Thoracic aorta (tissue), 2 donors: ENCODE data around the gene APOM. TPM values are rescaled to one million over a fixed set of nuclear protein-coding genes. Genes with fewer than 3 reads are reported as not detected.

Experiments used
- ATAC-seq: fragments of 150-250 bp; one replicate; pipeline ENCODE4 v1.8.0; 2017; ENCODE audit warnings: low read depth; ENCODE audit not compliant: insufficient number of reproducible peaks, low FRiP score
- DNase-seq: peaks from one replicate; pipeline ENCODE4 v3.0.0-alpha.2; 2020; ENCODE audit warnings: low spot score
- H3K27ac ChIP-seq, 2 donors: fragments of 200-600 bp; sonication (generic); 1 replicate in 1 of 2; 2 replicates in 1 of 2; pipeline ENCODE4 v1.5.1; 2016; ENCODE audit warnings: mild to moderate bottlenecking in 2 of 2, moderate library complexity in 2 of 2
- H3K27me3 ChIP-seq: fragments of 200-600 bp; sonication (generic); replicated peaks from 2 replicates; pipeline ENCODE4 v1.6.0; 2016; ENCODE audit warnings: mild to moderate bottlenecking; ENCODE audit not compliant: insufficient read depth
- H3K36me3 ChIP-seq: fragments of 200-600 bp; sonication (generic); one replicate; pipeline ENCODE4 v1.5.1; 2016
- H3K4me1 ChIP-seq, 2 donors: fragments of 200-600 bp; sonication (generic); 1 replicate in 1 of 2; 2 replicates in 1 of 2; pipeline versions ENCODE4 v1.5.1 to v1.6.0; 2016; ENCODE audit warnings: low read depth in 2 of 2, mild to moderate bottlenecking in 1 of 2; ENCODE audit not compliant: control insufficient read depth in 1 of 2
- H3K4me3 ChIP-seq: fragments of 200-600 bp; sonication (generic); 2 replicates; pipeline ENCODE4 v1.5.1; 2016; ENCODE audit warnings: mild to moderate bottlenecking
- H3K9me3 ChIP-seq: fragments of 200-600 bp; sonication (generic); 2 replicates; pipeline ENCODE4 v1.5.1; 2016
- total RNA-seq, 2 donors: library from RNA; depleted of rRNA; stranded (reverse); fragments of >200 nt; gene quantifications; one replicate each; pipeline versions ENCODE4 v1.1.0 to v1.2.3, GENCODE V29; 2016
- TF ChIP-seq, protein P1 (sequence below): fragments of 200-600 bp; sonication (generic); IDR thresholded peaks from one replicate; pipeline ENCODE4 v1.5.1; 2019; ENCODE audit warnings: antibody characterized with exemption

APOM gene
- total RNA-seq, 2 donors from 2014 or later = 2.2 TPM; not detected in 1

DNA sequence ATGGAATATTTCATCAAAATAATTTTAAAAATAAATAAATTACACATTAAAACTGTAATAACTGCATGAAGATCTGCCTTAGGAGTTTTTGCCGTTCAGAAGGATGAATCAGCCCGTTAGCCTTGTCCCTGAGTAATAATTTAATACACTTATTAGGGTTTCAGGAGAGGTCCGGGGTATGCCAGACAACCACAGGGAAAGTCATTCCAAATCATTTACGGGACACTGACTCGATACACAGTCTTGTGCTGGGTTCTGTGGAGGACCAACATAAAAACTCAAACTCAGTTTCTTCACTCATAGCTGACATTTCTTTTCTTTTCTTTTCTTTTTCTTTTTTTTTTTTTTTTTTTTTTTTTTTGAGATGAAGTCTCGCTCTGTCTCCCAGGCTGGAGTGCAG lies 50.2 kb downstream of the APOM start:
- TF ChIP-seq, protein P1, sequence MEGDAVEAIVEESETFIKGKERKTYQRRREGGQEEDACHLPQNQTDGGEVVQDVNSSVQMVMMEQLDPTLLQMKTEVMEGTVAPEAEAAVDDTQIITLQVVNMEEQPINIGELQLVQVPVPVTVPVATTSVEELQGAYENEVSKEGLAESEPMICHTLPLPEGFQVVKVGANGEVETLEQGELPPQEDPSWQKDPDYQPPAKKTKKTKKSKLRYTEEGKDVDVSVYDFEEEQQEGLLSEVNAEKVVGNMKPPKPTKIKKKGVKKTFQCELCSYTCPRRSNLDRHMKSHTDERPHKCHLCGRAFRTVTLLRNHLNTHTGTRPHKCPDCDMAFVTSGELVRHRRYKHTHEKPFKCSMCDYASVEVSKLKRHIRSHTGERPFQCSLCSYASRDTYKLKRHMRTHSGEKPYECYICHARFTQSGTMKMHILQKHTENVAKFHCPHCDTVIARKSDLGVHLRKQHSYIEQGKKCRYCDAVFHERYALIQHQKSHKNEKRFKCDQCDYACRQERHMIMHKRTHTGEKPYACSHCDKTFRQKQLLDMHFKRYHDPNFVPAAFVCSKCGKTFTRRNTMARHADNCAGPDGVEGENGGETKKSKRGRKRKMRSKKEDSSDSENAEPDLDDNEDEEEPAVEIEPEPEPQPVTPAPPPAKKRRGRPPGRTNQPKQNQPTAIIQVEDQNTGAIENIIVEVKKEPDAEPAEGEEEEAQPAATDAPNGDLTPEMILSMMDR = no peak
- Histone ChIP-seq H3K4me1 (peaks cover 13 to 19% of the 10 kb centered on the region in 2 donors), H3K9me3 (no peaks in the 10 kb centered on the region), H3K4me3 (no peak overlapping the region), H3K27me3 (no peaks in the 10 kb centered on the region), H3K36me3 (no peaks in the 10 kb centered on the region), H3K27ac (no peak overlapping the region)
- ATAC-seq = no peak
- DNase-seq = no peak

DNA sequence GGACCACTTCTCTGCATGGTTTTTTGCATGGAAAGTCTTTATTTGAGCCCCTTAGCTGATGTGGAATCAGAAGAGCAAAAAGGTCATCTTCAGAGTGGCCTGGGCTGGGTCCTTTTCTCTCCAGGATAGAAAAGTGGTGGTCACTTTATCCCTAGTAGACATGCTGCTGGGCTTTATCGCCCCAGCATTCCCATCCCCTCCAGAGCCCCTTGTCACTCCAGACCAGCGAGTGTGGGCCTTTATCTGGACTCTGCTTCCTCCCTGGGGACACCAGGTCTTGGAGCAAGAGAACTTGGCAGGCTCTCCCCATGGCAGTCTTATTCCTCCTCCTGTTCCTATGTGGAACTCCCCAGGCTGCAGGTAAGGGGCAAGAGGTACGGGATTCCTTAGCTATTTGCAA lies 50.9 kb downstream of the APOM start, which contains the start of gene LY6G6F:
Gene LY6G6F (plus strand): TSS at position 268 of the 400 bp plus-strand sequence. CDS start 41 bp downstream, at position 309.
- Histone ChIP-seq H3K36me3 (no peaks in the 10 kb centered on the region), H3K4me3 (no peak within 1 kb of the TSS), H3K27me3 (no peaks in the 10 kb centered on the region), H3K9me3 (no peaks in the 10 kb centered on the region), H3K4me1 (peaks cover 10 to 13% of the 10 kb centered on the region in 2 donors), H3K27ac (no peak within 1 kb of the TSS)
- TF ChIP-seq, protein P1 = no peak
- ATAC-seq (no peak), DNase-seq (no peak)

- Histone ChIP-seq H3K9me3 (no peaks in the 10 kb centered on the region), H3K27ac (no peak overlapping the region), H3K4me3 (no peak overlapping the region), H3K27me3 (no peaks in the 10 kb centered on the region), H3K36me3 (no peaks in the 10 kb centered on the region), H3K4me1 (peaks cover 3 to 6% of the 10 kb centered on the region in 2 donors)
- no peak for DNase-seq
- TF ChIP-seq, protein P1 = no peak
- ATAC-seq = no peak
These were observed 52.0 kb downstream of the APOM start for GRCh38 chr6:31707701-31708100.

Other genes with a start within 250 kb of the APOM start
- gene MICB, start 157.7 kb upstream of the APOM start, total RNA-seq = 1 to 10 TPM; 4.1 to 6.6 TPM
- gene MCCD1, start 126.9 kb upstream of the APOM start, total RNA-seq = not detected
- 100 to 1,000 TPM; 198 to 217 TPM for gene DDX39B, start 113.9 kb upstream of the APOM start, total RNA-seq
- gene ATP6V1G2, start 109.3 kb upstream of the APOM start, total RNA-seq = under 1 TPM; 0.78 to 0.95 TPM
- 10 to 100 TPM; 23.8 to 24.2 TPM for gene NFKBIL1, start 108.3 kb upstream of the APOM start, total RNA-seq
- not detected for gene LTA, start 83.6 kb upstream of the APOM start, total RNA-seq
- gene TNF, start 80.3 kb upstream of the APOM start, total RNA-seq = 1 to 10 TPM in 1 of 2 donors, under 1 TPM in 1; 0.71 to 3.2 TPM
- gene LTB, start 73.5 kb upstream of the APOM start, total RNA-seq = not detected
- 10 to 100 TPM in 1 of 2 donors, 1 to 10 TPM in 1; 4.9 to 37.9 TPM for gene LST1, start 69.6 kb upstream of the APOM start, total RNA-seq
- not detected for gene NCR3, start 62.9 kb upstream of the APOM start, total RNA-seq
- 10 to 100 TPM; 21.5 to 39.6 TPM for gene AIF1, start 40.7 kb upstream of the APOM start, total RNA-seq
- gene PRRC2A, start 35.2 kb upstream of the APOM start, total RNA-seq = 100 to 1,000 TPM in 1 of 2 donors, 10 to 100 TPM in 1; 94.2 to 130 TPM
- gene BAG6, start 3.2 kb upstream of the APOM start, total RNA-seq = 100 to 1,000 TPM; 154 to 182 TPM
- gene C6orf47, start 4.9 kb downstream of the APOM start, total RNA-seq = 10 to 100 TPM; 23.7 to 40.1 TPM
- gene GPANK1, start 9.1 kb downstream of the APOM start, total RNA-seq = 10 to 100 TPM; 15.0 to 19.2 TPM
- gene CSNK2B, start 10.2 kb downstream of the APOM start, total RNA-seq = 100 to 1,000 TPM; 175 to 202 TPM
- gene LY6G5B, start 14.1 kb downstream of the APOM start, total RNA-seq = 10 to 100 TPM in 1 of 2 donors, 1 to 10 TPM in 1; 9.6 to 24.3 TPM
- gene LY6G5C, start 25.2 kb downstream of the APOM start, total RNA-seq = not detected
- gene ABHD16A, start 47.4 kb downstream of the APOM start, total RNA-seq = 10 to 100 TPM; 49.3 to 52.8 TPM
- gene LY6G6F, start 51.0 kb downstream of the APOM start, total RNA-seq = not detected
- not detected for gene LY6G6D, start 59.5 kb downstream of the APOM start, total RNA-seq
- gene LY6G6C, start 65.9 kb downstream of the APOM start, total RNA-seq = not detected
- not detected for gene MPIG6B, start 67.5 kb downstream of the APOM start, total RNA-seq
- 100 to 1,000 TPM; 136 TPM for gene DDAH2, start 73.4 kb downstream of the APOM start, total RNA-seq
- 100 to 1,000 TPM; 222 to 251 TPM for gene CLIC1, start 80.6 kb downstream of the APOM start, total RNA-seq
- 10 to 100 TPM in 1 of 2 donors, 1 to 10 TPM in 1; 5.7 to 10.5 TPM for gene MSH5, start 84.1 kb downstream of the APOM start, total RNA-seq
- gene SAPCD1, start 106.8 kb downstream of the APOM start, total RNA-seq = 10 to 100 TPM in 1 of 2 donors, not detected in 1; 13.3 TPM
- gene VWA7, start 121.4 kb downstream of the APOM start, total RNA-seq = under 1 TPM; 0.68 to 0.78 TPM
- gene VARS1, start 139.9 kb downstream of the APOM start, total RNA-seq = 10 to 100 TPM; 24.8 to 46.8 TPM
- gene LSM2, start 151.1 kb downstream of the APOM start, total RNA-seq = 10 to 100 TPM; 21.2 to 40.1 TPM
- gene HSPA1L, start 159.4 kb downstream of the APOM start, total RNA-seq = 1 to 10 TPM; 1.1 to 1.2 TPM
- 100 to 1,000 TPM; 240 to 354 TPM for gene HSPA1A, start 159.6 kb downstream of the APOM start, total RNA-seq
- gene HSPA1B, start 171.8 kb downstream of the APOM start, total RNA-seq = 100 to 1,000 TPM; 178 to 262 TPM
- 10 to 100 TPM; 26.0 to 35.2 TPM for gene NEU1, start 206.9 kb downstream of the APOM start, total RNA-seq
- gene SLC44A4, start 223.1 kb downstream of the APOM start, total RNA-seq = 1 to 10 TPM in 1 of 2 donors, not detected in 1; 5.8 TPM
- gene EHMT2, start 241.8 kb downstream of the APOM start, total RNA-seq = 10 to 100 TPM; 19.5 to 33.2 TPM
- gene ZBTB12, start 246.2 kb downstream of the APOM start, total RNA-seq = 1 to 10 TPM in 1 of 2 donors, not detected in 1; 1.6 TPM